ENCODE data around the gene TGFBR3. TPM values are rescaled to one million over a fixed set of nuclear protein-coding genes. Genes with fewer than 3 reads are reported as not detected.

TGFBR3 gene
- total and polyA plus RNA-seq, 2 of the 13 experiments (the other 11 are each of a cell fraction or from before 2014, with no cell fraction given) = 76.5 to 195 TPM

DNA sequence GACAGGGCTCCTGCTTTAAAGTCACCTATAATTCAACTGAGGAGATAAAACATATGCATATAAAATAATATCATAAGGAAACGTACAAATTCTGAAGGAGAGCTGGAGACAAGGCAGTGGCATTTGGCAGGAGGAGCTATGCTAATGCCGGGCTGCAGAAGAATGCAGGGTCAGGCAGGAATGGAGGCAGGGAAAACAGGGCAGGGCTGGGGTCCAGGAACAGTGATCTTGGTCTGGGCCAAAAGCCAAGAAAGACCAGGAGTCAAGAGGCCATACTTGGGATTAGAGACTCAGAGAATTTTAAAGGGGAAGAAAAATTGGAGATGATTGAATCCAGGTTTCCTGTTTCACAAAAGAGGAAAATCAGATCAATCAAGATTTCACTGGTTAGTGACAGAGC lies 43.3 kb upstream of the TGFBR3 start:
- no peak overlapping the region for H2AFZ ChIP-seq (ENCODE audit: low read length)
- H4K20me1 ChIP-seq (ENCODE audit: insufficient read depth, low read length) = no peaks in the 10 kb centered on the region
- H3K27me3 ChIP-seq (ENCODE audit: control insufficient read depth in 1 of 2, insufficient read depth in 2 of 2, low read length in 2 of 2) = no peaks in the 10 kb centered on the region
- no peaks in the 10 kb centered on the region for H3K79me2 ChIP-seq (ENCODE audit: insufficient read depth, low read length)
- in situ Hi-C loops (cut with HindIII; ENCODE audit: extremely low pct_ligation_motif_present, low pct_unique_long_range_greater_than_20kb) = loop anchor here (5.0 to 10.0 kb wide), 2 partner anchors 314 to 417 kb away; no protein-coding TSS in a partner anchor
- H3K36me3 ChIP-seq (replicated peaks in 1 of 2; ENCODE audit: control insufficient read depth in 1 of 2, insufficient read depth in 2 of 2, low read length in 2 of 2) = no peaks in the 10 kb centered on the region
- TF ChIP-seq SMYD3 (CRISPR knock-in tag; IDR thresholded peaks at IDR 0.05) (no peak), GABPB1 (CRISPR knock-in tag; IDR thresholded peaks at IDR 0.05) (no peak), ZNF547 (CRISPR knock-in tag; IDR thresholded peaks at IDR 0.05) (no peak), PHB2 (IDR thresholded peaks at IDR 0.05; ENCODE audit: partially characterized antibody) (no peak), CCAR2 (optimal IDR thresholded peaks at IDR 0.05; ENCODE audit: low read depth, low read length) (no peak), ZNF737 (CRISPR knock-in tag; IDR thresholded peaks at IDR 0.05; ENCODE audit: borderline replicate concordance) (no peak), ZNF780A (CRISPR knock-in tag; IDR thresholded peaks at IDR 0.05) (no peak), JUN (CRISPR knock-in tag; IDR thresholded peaks at IDR 0.05) (no peak), TEAD2 (CRISPR knock-in tag; IDR thresholded peaks at IDR 0.05) (no peak), ONECUT2 (CRISPR knock-in tag; IDR thresholded peaks at IDR 0.05) (no peak)
- TF ChIP-seq, protein P1, sequence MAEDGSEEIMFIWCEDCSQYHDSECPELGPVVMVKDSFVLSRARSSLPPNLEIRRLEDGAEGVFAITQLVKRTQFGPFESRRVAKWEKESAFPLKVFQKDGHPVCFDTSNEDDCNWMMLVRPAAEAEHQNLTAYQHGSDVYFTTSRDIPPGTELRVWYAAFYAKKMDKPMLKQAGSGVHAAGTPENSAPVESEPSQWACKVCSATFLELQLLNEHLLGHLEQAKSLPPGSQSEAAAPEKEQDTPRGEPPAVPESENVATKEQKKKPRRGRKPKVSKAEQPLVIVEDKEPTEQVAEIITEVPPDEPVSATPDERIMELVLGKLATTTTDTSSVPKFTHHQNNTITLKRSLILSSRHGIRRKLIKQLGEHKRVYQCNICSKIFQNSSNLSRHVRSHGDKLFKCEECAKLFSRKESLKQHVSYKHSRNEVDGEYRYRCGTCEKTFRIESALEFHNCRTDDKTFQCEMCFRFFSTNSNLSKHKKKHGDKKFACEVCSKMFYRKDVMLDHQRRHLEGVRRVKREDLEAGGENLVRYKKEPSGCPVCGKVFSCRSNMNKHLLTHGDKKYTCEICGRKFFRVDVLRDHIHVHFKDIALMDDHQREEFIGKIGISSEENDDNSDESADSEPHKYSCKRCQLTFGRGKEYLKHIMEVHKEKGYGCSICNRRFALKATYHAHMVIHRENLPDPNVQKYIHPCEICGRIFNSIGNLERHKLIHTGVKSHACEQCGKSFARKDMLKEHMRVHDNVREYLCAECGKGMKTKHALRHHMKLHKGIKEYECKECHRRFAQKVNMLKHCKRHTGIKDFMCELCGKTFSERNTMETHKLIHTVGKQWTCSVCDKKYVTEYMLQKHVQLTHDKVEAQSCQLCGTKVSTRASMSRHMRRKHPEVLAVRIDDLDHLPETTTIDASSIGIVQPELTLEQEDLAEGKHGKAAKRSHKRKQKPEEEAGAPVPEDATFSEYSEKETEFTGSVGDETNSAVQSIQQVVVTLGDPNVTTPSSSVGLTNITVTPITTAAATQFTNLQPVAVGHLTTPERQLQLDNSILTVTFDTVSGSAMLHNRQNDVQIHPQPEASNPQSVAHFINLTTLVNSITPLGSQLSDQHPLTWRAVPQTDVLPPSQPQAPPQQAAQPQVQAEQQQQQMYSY (CRISPR knock-in tag; IDR thresholded peaks at IDR 0.05) = no peak
- TF ChIP-seq, protein P2, sequence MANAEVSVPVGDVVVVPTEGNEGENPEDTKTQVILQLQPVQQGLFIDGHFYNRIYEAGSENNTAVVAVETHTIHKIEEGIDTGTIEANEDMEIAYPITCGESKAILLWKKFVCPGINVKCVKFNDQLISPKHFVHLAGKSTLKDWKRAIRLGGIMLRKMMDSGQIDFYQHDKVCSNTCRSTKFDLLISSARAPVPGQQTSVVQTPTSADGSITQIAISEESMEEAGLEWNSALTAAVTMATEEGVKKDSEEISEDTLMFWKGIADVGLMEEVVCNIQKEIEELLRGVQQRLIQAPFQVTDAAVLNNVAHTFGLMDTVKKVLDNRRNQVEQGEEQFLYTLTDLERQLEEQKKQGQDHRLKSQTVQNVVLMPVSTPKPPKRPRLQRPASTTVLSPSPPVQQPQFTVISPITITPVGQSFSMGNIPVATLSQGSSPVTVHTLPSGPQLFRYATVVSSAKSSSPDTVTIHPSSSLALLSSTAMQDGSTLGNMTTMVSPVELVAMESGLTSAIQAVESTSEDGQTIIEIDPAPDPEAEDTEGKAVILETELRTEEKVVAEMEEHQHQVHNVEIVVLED (CRISPR knock-in tag; IDR thresholded peaks at IDR 0.05; ENCODE audit: borderline replicate concordance) = no peak
- CTCF ChIA-PET (ENCODE audit: low intra/inter-chr PET ratio, low total read pairs) = no interaction called here
- H3K4me2 ChIP-seq (ENCODE audit: low read depth, low read length) = peak overlapping the region; percentile 71
- no TSS peak for BruUV-seq (replicated peaks)
- no peaks in the 10 kb centered on the region for H3K9me3 ChIP-seq (ENCODE audit: low read length)
- peak; percentile 4 for DNase-seq (ENCODE audit: low spot score)
- peaks cover 21% of the 10 kb centered on the region for H3K4me1 ChIP-seq (ENCODE audit: insufficient read depth, low read length)
- no peak overlapping the region for H3K9ac ChIP-seq (ENCODE audit: insufficient read depth, low read depth, low read length)
- POLR2A ChIA-PET = no interaction called here
- FAIRE-seq = peak; percentile 58
- 1% methylated on average over 2 of the region's 2 CpGs for WGBS (ENCODE audit: low lambda C conversion rate)
- no peak overlapping the region; a peak in 1 of 6 replicates for H3K4me3 ChIP-seq (replicated peaks in 1 of 3; ENCODE audit: insufficient read depth in 1 of 3, low read depth in 2 of 3, low read length in 3 of 3)
- H3K27ac ChIP-seq (ENCODE audit: extremely low read length, insufficient read depth, low read length) = no peak overlapping the region
- intact Hi-C loops (cut with micrococcal nuclease; ENCODE audit: unreplicated experiment) = loop anchor here (5.0 to 10.0 kb wide), 3 partner anchors 192 to 374 kb away; partner anchors contain the start of genes GLMN and RPAP2
- peak; percentile 79 for ATAC-seq
